Measurements from ENCODE around the gene SLC16A10.

GRCh38 chr6:111239461-111239860 lies 152.2 kb downstream of the SLC16A10 start:
- TF ChIP-seq, protein P1, sequence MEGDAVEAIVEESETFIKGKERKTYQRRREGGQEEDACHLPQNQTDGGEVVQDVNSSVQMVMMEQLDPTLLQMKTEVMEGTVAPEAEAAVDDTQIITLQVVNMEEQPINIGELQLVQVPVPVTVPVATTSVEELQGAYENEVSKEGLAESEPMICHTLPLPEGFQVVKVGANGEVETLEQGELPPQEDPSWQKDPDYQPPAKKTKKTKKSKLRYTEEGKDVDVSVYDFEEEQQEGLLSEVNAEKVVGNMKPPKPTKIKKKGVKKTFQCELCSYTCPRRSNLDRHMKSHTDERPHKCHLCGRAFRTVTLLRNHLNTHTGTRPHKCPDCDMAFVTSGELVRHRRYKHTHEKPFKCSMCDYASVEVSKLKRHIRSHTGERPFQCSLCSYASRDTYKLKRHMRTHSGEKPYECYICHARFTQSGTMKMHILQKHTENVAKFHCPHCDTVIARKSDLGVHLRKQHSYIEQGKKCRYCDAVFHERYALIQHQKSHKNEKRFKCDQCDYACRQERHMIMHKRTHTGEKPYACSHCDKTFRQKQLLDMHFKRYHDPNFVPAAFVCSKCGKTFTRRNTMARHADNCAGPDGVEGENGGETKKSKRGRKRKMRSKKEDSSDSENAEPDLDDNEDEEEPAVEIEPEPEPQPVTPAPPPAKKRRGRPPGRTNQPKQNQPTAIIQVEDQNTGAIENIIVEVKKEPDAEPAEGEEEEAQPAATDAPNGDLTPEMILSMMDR (conservative IDR thresholded peaks at IDR 0.05) = no peak
- no peak for TF ChIP-seq EZH2 (IDR thresholded peaks at IDR 0.05; ENCODE audit: low read depth)

All from PC-9 (cell line).